ENCODE results near the gene SLC25A1. TPM values are rescaled to one million over a fixed set of nuclear protein-coding genes. Genes with fewer than 3 reads are reported as not detected.

The SLC25A1 gene
- total and polyA plus RNA-seq, 2 experiments from 2014 or later, result 140 to 238 TPM

DNA sequence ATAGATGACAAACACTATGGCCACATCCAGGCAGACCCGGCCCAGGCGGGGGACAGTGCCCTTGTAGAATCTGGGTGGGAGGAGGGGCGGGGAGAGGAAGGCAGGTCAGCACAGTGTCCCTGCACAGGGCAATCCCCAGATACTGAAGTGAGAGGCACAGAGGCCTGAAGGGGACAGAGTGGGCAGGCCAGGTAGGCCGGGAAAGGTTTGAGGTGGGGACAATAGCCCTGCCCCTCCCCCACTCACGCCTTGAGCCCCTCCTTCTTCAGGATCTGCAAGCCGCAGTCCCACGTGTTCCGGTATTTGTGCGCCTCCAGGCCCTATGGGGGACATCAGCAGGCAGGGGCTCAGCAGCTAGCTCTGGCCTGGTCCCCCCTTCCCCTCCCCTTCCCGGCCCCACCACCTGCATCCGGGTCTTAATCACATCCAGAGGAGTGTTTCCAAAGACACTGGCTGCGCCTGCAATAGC is 2.3 kb downstream of the SLC25A1 start:
- Histone ChIP-seq H3K9me3 (ENCODE audit: low read depth) (no peaks in the 10 kb centered on the region), H3K36me3 (no peaks in the 10 kb centered on the region), H3K27me3 (no peaks in the 10 kb centered on the region), H3K4me3 (no peak overlapping the region), H3K27ac (peak overlapping the region; percentile 14), H3K4me1 (ENCODE audit: low read depth) (peaks cover 16% of the 10 kb centered on the region)
- TF ChIP-seq, protein P1, sequence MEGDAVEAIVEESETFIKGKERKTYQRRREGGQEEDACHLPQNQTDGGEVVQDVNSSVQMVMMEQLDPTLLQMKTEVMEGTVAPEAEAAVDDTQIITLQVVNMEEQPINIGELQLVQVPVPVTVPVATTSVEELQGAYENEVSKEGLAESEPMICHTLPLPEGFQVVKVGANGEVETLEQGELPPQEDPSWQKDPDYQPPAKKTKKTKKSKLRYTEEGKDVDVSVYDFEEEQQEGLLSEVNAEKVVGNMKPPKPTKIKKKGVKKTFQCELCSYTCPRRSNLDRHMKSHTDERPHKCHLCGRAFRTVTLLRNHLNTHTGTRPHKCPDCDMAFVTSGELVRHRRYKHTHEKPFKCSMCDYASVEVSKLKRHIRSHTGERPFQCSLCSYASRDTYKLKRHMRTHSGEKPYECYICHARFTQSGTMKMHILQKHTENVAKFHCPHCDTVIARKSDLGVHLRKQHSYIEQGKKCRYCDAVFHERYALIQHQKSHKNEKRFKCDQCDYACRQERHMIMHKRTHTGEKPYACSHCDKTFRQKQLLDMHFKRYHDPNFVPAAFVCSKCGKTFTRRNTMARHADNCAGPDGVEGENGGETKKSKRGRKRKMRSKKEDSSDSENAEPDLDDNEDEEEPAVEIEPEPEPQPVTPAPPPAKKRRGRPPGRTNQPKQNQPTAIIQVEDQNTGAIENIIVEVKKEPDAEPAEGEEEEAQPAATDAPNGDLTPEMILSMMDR (IDR thresholded peaks at IDR 0.05; ENCODE audit: low read depth, low read length), result no peak
- no peak for DNase-seq (ENCODE audit: low read depth in 1 of 2, low spot score in 1 of 2)

DNA sequence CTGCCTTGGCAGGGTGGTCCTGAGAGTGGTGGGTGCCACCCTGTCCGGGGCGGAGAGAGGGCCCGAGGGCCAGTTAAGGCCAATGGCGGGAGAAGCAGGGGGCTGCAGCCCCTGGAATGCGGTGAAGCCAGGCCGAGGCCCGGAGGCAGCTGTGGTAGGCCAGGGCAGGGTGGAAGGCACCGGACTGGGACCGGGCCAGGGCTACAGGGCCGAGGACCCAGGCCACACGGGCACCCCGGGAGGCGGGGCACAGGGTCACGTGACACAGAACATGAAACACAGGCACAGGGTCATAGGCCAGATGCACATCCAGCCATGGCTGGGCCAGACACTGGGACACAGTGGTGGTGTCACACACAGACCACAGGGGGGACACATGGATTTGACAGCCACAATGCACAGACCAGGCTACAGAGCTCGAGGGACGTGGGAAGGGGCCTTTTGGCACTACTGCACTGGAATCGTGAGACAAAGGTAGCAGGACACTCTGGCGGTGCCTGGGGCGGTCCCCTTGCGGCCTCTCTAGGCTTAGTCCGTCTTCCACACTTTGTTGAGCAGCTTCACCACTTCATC is 2.8 kb downstream of the SLC25A1 start:
- Histone ChIP-seq H3K36me3 (no peaks in the 10 kb centered on the region), H3K4me1 (ENCODE audit: low read depth) (peaks cover 19% of the 10 kb centered on the region), H3K27ac (peak overlapping the region; percentile 14), H3K27me3 (no peaks in the 10 kb centered on the region), H3K9me3 (ENCODE audit: low read depth) (no peaks in the 10 kb centered on the region), H3K4me3 (no peak overlapping the region)
- DNase-seq (ENCODE audit: low read depth in 1 of 2, low spot score in 1 of 2), result no peak
- TF ChIP-seq, protein P1 (IDR thresholded peaks at IDR 0.05; ENCODE audit: low read depth, low read length), result no peak

DNA sequence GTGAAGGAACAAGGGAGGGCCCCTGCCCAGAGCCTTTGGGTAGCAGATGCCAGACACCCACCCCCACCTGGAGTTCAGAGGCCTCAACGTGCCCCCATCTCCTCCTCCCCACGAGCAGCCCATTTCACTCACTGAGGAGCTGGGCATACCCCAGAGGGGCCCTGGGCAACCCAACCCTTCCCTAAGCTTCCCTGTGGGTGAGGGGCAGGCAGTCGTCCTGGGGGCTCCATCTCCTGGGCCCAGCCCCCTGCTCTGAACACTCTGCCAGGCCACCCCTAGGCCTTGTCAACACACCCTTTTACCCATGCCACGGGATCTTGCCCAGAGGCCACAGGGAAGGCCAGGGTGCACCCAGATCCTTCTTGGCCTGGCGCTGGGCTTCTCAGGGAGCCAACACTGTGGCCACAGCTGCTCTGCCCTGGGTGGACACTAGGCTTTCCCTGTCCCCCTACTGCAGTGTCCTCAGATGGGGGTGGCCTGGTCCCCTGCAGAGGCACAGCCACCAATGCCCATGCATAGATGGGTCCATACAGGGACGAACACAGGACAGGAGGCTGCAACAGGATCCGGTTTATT is 3.4 kb downstream of the SLC25A1 start:
- H3K4me1 ChIP-seq (ENCODE audit: low read depth), result peaks cover 21% of the 10 kb centered on the region
- H3K27me3 ChIP-seq, result no peaks in the 10 kb centered on the region
- no peak for DNase-seq (ENCODE audit: low read depth in 1 of 2, low spot score in 1 of 2)
- no peaks in the 10 kb centered on the region for H3K9me3 ChIP-seq (ENCODE audit: low read depth)
- no peak overlapping the region for H3K4me3 ChIP-seq
- no peaks in the 10 kb centered on the region for H3K36me3 ChIP-seq
- TF ChIP-seq, protein P1 (IDR thresholded peaks at IDR 0.05; ENCODE audit: low read depth, low read length), result no peak
- H3K27ac ChIP-seq, result peak overlapping the region; percentile 56

DNA sequence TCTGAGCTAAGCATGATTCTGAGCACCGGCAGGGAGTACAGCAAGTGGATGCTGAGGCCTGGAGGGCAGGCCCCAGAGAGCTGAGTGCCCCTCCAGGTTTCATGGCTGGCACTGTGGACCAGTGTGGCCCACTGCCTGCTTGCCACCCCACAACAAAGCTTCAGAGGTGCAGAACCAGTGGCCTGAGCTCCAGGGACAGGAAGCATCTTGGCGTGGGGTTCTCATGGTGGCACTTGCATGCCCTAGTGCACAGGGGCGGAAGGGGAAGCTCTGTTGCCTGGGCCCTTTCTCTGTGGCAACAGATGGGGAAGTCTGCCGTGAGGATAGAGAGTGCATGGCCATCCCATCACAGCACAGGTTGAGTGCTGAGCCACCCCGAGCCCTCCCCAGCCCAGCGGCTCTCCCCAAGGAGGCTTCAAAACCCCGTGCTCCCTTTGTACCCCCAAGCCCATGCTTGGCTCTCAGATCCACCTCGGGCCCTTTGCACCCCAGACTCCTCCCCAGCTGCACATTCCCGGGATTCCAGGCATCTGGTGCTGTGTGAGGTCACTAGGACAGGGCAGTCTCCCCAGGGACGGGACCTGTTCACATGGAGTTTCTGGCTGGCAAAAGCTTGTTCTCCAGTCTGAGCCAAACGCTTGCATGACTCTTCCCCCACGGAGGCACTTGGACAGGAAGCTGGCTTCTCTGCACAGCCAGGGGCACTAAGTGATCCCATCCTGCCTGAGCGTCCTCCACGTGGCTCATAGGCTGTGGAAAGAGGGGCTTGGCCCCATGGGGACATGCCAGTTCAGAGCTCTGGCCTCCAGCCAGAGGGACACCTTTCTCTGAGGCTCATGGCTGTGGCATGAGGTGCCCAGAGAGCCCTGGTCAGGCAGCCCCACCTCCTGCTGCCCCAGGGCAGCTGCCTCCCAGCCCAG is 4.2 kb downstream of the SLC25A1 start:
- peak in 1 of 2 donors; percentile 85 for DNase-seq (ENCODE audit: low read depth in 1 of 2, low spot score in 1 of 2)
- Histone ChIP-seq H3K4me1 (ENCODE audit: low read depth) (peaks cover 21% of the 10 kb centered on the region), H3K9me3 (ENCODE audit: low read depth) (no peaks in the 10 kb centered on the region), H3K27me3 (peaks cover 5% of the 10 kb centered on the region), H3K27ac (peak overlapping the region; percentile 56), H3K36me3 (no peaks in the 10 kb centered on the region), H3K4me3 (no peak overlapping the region)
- TF ChIP-seq, protein P1 (IDR thresholded peaks at IDR 0.05; ENCODE audit: low read depth, low read length), result no peak

DNA sequence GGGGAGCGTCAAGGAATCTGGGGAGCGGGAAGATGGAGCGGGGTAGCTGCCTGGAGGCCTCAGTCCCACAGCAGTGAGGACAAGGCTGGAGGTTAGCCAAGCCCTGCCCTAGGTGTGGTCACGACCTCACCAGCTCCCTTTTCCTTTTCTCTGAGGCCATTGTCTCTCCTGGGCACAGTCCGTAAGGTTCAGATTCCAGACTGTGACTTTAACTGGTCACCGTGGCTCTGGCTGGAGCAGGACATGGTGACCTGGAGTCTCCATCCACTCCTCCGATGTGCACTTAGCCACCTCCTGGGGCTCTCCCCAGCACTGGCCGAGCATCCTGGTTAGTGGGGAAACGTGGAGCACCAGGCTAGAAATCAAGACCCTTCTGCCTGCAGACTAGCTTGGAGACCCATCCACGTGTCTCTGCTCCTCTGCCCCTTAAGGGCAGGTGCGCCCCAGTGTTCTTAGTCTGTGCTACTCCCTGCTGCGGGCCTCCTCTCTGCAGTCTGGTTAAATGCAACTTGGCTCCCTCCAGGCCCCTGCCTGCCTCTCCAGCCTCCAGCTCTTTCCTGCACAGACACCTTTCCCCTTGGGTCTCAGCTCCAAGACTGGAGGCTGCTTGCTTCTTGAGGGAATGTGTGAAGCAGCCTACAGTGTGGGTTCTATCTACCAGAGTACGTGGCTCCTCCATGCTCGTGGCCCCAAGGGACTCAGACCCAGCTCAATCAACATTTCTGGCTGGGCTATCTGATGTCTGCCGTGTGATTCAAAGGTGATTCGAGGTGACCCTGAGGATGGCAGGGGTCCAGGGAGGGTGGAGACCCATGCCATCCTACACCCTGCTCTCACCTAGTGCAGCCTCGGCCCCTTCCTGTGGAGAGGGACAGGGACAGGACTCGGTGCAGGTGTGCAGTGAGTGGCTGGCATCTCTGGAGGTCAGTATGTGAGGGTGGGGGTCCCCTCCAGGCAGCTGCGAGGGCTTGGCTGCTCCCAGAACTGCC is 5.2 kb downstream of the SLC25A1 start:
- TF ChIP-seq, protein P1 (IDR thresholded peaks at IDR 0.05; ENCODE audit: low read depth, low read length), result no peak
- DNase-seq (ENCODE audit: low read depth in 1 of 2, low spot score in 1 of 2), result no peak
- no peak overlapping the region for H3K4me3 ChIP-seq
- no peaks in the 10 kb centered on the region for H3K36me3 ChIP-seq
- H3K9me3 ChIP-seq (ENCODE audit: low read depth), result no peaks in the 10 kb centered on the region
- peaks cover 21% of the 10 kb centered on the region for H3K4me1 ChIP-seq (ENCODE audit: low read depth)
- peak overlapping the region; percentile 56 for H3K27ac ChIP-seq
- peaks cover 15% of the 10 kb centered on the region for H3K27me3 ChIP-seq

Data from cardiac muscle cell (in vitro differentiated cells and primary cell).